NOMO-1 treated with DMSO at 0.1 percent for 48 hours (cell line): ENCODE results near the gene KRT81.
"Not testable (repeated sequence)": the region's sequence is repeated elsewhere in the genome, so short reads cannot be mapped to it uniquely, and the experiment has no call there.

Experiments used
- DNase-seq: peaks from one replicate; lab custom pipeline; 2025; ENCODE audit not compliant: unreplicated experiment; lab: John Stamatoyannopoulos, UW

Gene KRT81

GRCh38 chr12:52318241-52318990 is 27.1 kb upstream of the KRT81 start:
- no peak for DNase-seq

GRCh38 chr12:52317468-52318052 is 26.2 kb upstream of the KRT81 start:
- DNase-seq = no peak

- no peak for DNase-seq
These were observed 25.4 kb upstream of the KRT81 start for GRCh38 chr12:52316701-52317100.

GRCh38 chr12:52316290-52316689 is 25.0 kb upstream of the KRT81 start:
- DNase-seq = no peak

GRCh38 chr12:52315721-52316120 is 24.4 kb upstream of the KRT81 start:
- DNase-seq = not testable (repeated sequence)

- DNase-seq = no peak
These were observed 23.2 kb upstream of the KRT81 start for GRCh38 chr12:52314511-52314910.

- no peak for DNase-seq
These were observed 22.6 kb upstream of the KRT81 start for GRCh38 chr12:52313926-52314325.

GRCh38 chr12:52313461-52313860 is 22.1 kb upstream of the KRT81 start:
- no peak for DNase-seq

- no peak for DNase-seq
These were observed 20.8 kb upstream of the KRT81 start for GRCh38 chr12:52312086-52312485.

GRCh38 chr12:52311285-52311648 is 19.9 kb upstream of the KRT81 start:
- DNase-seq = no peak

- no peak for DNase-seq
These were observed 19.4 kb upstream of the KRT81 start for GRCh38 chr12:52310622-52311284.

GRCh38 chr12:52308806-52309425 is 17.6 kb upstream of the KRT81 start:
- no peak for DNase-seq

GRCh38 chr12:52307836-52308805 is 16.8 kb upstream of the KRT81 start:
- peak; percentile 54 for DNase-seq

- DNase-seq = no peak
These were observed 15.4 kb upstream of the KRT81 start for GRCh38 chr12:52306731-52307130.

GRCh38 chr12:52305921-52306705 is 14.8 kb upstream of the KRT81 start:
- no peak for DNase-seq

GRCh38 chr12:52304941-52305411 is 13.6 kb upstream of the KRT81 start:
- DNase-seq = peak; percentile 49

GRCh38 chr12:52302242-52302914 is 11.0 kb upstream of the KRT81 start:
- not testable (repeated sequence) for DNase-seq

GRCh38 chr12:52301721-52302120 is 10.4 kb upstream of the KRT81 start:
- DNase-seq = not testable (repeated sequence)
